Heart left ventricle (tissue), 16 donors: Measurements from ENCODE around the gene NAA40. TPM values are rescaled to one million over a fixed set of nuclear protein-coding genes. Genes with fewer than 3 reads are reported as not detected.
A peak's percentile ranks its signal among the peaks of the same experiment; 100 is the strongest.

ENCODE experiments used
- ATAC-seq, 4 donors: fragments of 200-7000 bp; cut with Tn5 transposase; one replicate each; pipeline ENCODE4 v1.9.1; 2020 to 2022; ENCODE audit warnings: moderate library complexity in 4 of 4, mild to moderate bottlenecking in 3 of 4, moderate number of reproducible peaks in 1 of 4
- DNase-seq, 5 donors: peaks; one replicate each; pipeline ENCODE4 v3.0.0-alpha.2; 2020
- H3K27ac ChIP-seq, 12 donors: fragments of 200-600 bp; sonication (generic) in 4 of 12; one replicate each; pipeline versions ENCODE4 v1.5.0 to v1.8.0; 2016 to 2022; ENCODE audit warnings: mild to moderate bottlenecking in 2 of 12
- H3K27me3 ChIP-seq, 9 donors: fragments of 200-600 bp; sonication (generic) in 2 of 9; one replicate each; pipeline versions ENCODE4 v1.5.1 to v1.8.0; 2016 to 2022; ENCODE audit warnings: mild to moderate bottlenecking in 3 of 9
- H3K36me3 ChIP-seq, 9 donors: fragments of 200-600 bp; sonication (generic) in 2 of 9; one replicate each; pipeline versions ENCODE4 v1.5.0 to v1.8.0; 2018 to 2022; ENCODE audit warnings: mild to moderate bottlenecking in 2 of 9
- H3K4me1 ChIP-seq, 12 donors: fragments of 200-600 bp; sonication (generic) in 4 of 12; one replicate each; pipeline versions ENCODE4 v1.5.0 to v1.8.0; 2016 to 2022; ENCODE audit warnings: mild to moderate bottlenecking in 3 of 12
- H3K4me3 ChIP-seq, 12 donors: fragments of 200-600 bp; sonication (generic) in 4 of 12; one replicate each; pipeline versions ENCODE4 v1.5.0 to v1.8.0; 2017 to 2022; ENCODE audit warnings: mild to moderate bottlenecking in 9 of 12, moderate library complexity in 4 of 12
- H3K9me3 ChIP-seq, 12 donors: fragments of 200-600 bp; sonication (generic) in 4 of 12; one replicate each; pipeline versions ENCODE4 v1.5.0 to v1.8.0; 2016 to 2022; ENCODE audit warnings: mild to moderate bottlenecking in 1 of 12
- CTCF ChIP-seq, 12 donors: fragments of 200-600 bp; sonication (generic) in 4 of 12; IDR thresholded peaks; one replicate each; pipeline versions ENCODE4 v1.5.0 to v1.8.0; 2018 to 2022; ENCODE audit warnings: antibody characterized with exemption in 12 of 12, mild to moderate bottlenecking in 5 of 12
- POLR2A ChIP-seq, 2 donors: fragments of 450-650 bp; IDR thresholded peaks; one replicate each; pipeline ENCODE4 v1.6.1; 2017; ENCODE audit warnings: antibody characterized with exemption in 2 of 2, mild to moderate bottlenecking in 2 of 2, moderate library complexity in 2 of 2
- WGBS, 4 donors: extraction: QIAGEN DNeasy Blood & Tissue Kit in 2 of 4; methylation state at CpG; one replicate each; pipeline versions ENCODE4 v1.1.5 to v1.1.7; 2013 to 2018; 5-methylcytosine and 5-hydroxymethylcytosine counted together
- intact Hi-C, 10 donors: fragments of 100-400 bp; cut with DNase I; formaldehyde crosslinking; loops; one replicate each; pipeline versions ENCODE4 v1.11.1 to v1.14.2; 2022
- polyA plus RNA-seq, 2 donors: library from polyadenylated mRNA; stranded (reverse); fragments of 200-250 nt; gene quantifications; one replicate each; pipeline ENCODE4 v1.2.3, GENCODE V29; 2013
- total RNA-seq, 9 donors: library from RNA; depleted of rRNA in 2 of 9; stranded (reverse); fragments of >200 nt in 2 of 9; fragmentation: NEBNext Ultra II Directional in 3 of 9; extraction: Animal tissue kit (Norgen Biotek cat#: 25700) in 3 of 9; gene quantifications; one replicate each; pipeline versions ENCODE4 v1.1.0 to v1.2.4, GENCODE V29; 2016 to 2023
- donor health status: ischemic (EF 13 %, LVEDD 7.1; RV severe dilation, severe dysfunction).
- donor health status: healthy with polysubstance abuse.
- donor health status: DM: no; HTN: yes; CAD: no.
- donor health status: DM: no; HTN: no; CAD: no.
- donor health status: ischemic (EF 25% LVEDD 6.9; RV normal size, moderate dysfunction).
- donor health status: ischemic (EF 25% LVEDD 5.7; RV mildly dilated, moderate dysfunction).
- donor health status: healthy.
- donor health status: DM: yes; HTN: yes; CAD: no.
- donor health status: ischemic (EF 35%, LVEDD 5.7; RV mildly dilated, moderate dysfunction).
- donor health status: nonischemic (EF 11% LVEDD 7.7; RV severe dilation, severe dysfunction).
- donor health status: DM: yes; HTN: yes; CAD: no.
- donor health status: PGD.
- donor health status: ischemic (EF 29% LVEDD 5.4; RV normal size, mild dysfunction).
- donor health status: nonischemic (EF 23%, LVEDD 6.1; RV moderate dilation, normal function).

NAA40 gene
- total and polyA plus RNA-seq, 11 donors, result 9.7 to 26.1 (median 19.6) TPM

DNA sequence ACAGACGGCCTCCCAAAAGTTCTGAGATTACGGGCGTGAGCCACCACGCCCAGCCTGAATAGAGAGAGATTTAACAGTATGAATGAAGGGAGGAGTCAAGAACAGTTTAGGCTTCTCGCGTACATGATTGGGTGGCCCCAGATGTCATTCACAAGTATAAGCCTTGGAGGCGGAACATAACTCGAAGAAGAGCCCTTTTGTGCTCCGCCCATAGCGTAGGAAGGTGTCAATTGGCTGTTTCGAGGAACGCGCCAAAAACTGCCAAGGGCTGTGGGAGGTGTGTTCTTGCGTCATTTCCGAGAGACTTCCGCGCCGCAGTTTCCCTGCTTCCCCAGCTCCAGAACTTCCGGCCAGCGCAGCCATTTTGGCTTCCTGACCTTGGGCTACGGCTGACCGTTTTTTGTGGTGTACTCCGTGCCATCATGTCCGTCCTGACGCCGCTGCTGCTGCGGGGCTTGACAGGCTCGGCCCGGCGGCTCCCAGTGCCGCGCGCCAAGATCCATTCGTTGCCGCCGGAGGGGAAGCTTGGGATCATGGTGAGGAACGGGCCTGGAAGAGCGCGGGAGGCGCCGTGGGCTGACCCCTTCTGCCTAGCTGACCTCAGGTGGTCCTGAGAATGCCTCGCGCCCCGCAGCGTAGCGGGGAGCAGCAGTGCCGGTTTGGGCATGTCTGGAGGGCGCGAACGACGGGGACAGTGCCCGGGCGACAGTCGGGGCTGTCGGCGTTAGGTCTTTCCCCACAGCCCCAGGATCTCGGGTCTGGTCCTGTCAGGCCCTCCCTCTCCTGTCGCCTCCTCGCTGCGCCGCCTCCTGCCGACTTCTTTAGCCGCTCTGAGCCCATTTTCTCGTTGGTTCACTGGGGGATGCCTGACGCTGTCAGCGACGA lies 35.7 kb downstream of the NAA40 start, which contains the start of gene COX8A:
Gene COX8A, plus strand, starts transcription at position 362 of the 885 bp plus-strand sequence. Its CDS starts 61 bp downstream, at position 423.
- H3K4me1 ChIP-seq, result peaks cover 3 to 41% (median 20%) of the 10 kb centered on the region in 12 donors
- intact Hi-C loops, result loop anchor here in 1 of 10 donors (10.0 kb wide), 1 partner anchor 330 kb away; the partner anchor contains the start of genes CATSPERZ and ESRRA

DNA sequence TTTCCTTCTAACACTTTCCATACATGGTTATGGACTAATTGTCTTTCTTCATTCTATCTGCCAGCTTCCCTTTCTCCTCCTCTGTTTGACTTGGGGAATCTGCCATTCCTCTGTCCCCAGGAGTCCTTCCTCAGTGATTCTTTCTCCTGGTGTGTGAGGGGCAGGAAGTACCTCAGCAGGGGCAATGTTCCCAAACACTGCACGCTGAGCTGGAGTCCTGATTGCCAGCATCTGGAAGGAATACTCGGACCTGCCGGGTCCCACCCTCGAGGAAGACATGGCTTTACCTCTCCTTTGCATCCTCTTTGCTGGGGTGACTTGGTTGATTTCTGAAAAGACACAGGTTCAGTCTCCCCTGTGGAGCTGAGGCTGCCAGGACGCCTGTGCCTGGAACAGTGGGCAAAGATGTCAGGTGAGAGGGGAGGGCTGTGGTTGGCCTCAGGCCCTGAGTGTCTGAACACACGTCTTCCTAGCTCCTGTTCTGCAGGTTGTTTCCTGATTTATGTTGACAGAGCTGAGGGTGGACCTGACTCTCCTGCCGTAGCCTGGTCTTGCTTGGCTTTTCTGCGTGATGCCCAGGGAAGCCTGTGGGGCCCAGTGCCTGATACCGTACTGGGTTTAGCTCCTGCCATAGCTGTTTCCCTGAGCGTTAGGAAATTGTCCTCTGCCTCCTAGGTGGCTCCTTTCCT lies 39.9 kb downstream of the NAA40 start:
- Histone ChIP-seq H3K27ac (peak overlapping the region in 2 of 12 donors; percentile 5 to 38), H3K36me3 (peaks cover 0 to 18% (median 4%) of the 10 kb centered on the region in 9 donors), H3K4me3 (no peak overlapping the region), H3K4me1 (peaks cover 3 to 55% (median 21%) of the 10 kb centered on the region in 12 donors), H3K27me3 (no peaks in the 10 kb centered on the region), H3K9me3 (no peaks in the 10 kb centered on the region)
- ATAC-seq, result no peak
- no peak for TF ChIP-seq POLR2A (IDR thresholded peaks at IDR 0.05)
- TF ChIP-seq CTCF (IDR thresholded peaks at IDR 0.05), result no peak
- WGBS, 4 donors, result 67 to 78% (median 72%) methylated on average over 8 to 10 of the region's 10 CpGs
- no peak for DNase-seq
- intact Hi-C loops, result loop anchor here in 1 of 10 donors (10.0 kb wide), 1 partner anchor 326 kb away; the partner anchor contains the start of genes CATSPERZ and ESRRA

More for the DNA sequence above, 35.7 kb downstream of the NAA40 start, which contains the start of gene COX8A:
- Histone ChIP-seq H3K27me3 (no peaks in the 10 kb centered on the region), H3K36me3 (peaks cover 0 to 17% (median 4%) of the 10 kb centered on the region in 9 donors), H3K4me3 (peak within 1 kb of the TSS; percentile 67 to 95 (median 79)), H3K9me3 (no peaks in the 10 kb centered on the region), H3K27ac (peak within 1 kb of the TSS; percentile 85 to 99 (median 98))
- ATAC-seq (peak; percentile 96 to 97 (median 96)), DNase-seq (peak; percentile 96 to 99 (median 98))
- TF ChIP-seq CTCF (IDR thresholded peaks at IDR 0.05) (peak in 5 of 12 donors; percentile 12 to 43 (median 36)), POLR2A (IDR thresholded peaks at IDR 0.05) (peak in 1 of 2 donors; percentile 69)
- WGBS, 4 donors, result 0 to 1% (median 0%) methylated on average over 44 to 67 of the region's 67 CpGs

DNA sequence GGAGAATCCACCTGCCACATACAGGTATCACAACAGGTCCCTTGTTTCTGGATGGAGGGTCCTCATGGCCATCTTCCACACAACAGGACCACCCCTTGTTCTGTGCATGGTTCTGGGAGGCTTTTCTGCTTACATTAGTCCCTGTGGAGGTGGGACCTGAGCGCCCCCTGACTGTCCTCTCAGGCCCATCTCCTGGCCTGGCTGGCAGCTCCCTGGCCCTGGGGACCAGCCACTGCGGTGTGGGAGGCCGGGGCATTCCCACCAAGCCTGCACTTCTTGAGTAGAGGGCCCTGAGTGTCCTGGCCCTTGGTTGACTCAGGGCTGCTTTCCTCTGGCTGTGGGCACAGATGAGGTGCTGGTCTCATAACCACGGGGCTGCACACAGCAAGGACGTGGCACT lies 40.6 kb downstream of the NAA40 start:
- DNase-seq, result no peak
- intact Hi-C loops, result loop anchor here in 1 of 10 donors (10.0 kb wide), 1 partner anchor 325 kb away; the partner anchor contains the start of genes CATSPERZ and ESRRA
- Histone ChIP-seq H3K36me3 (peaks cover 0 to 18% (median 4%) of the 10 kb centered on the region in 9 donors), H3K27me3 (no peaks in the 10 kb centered on the region), H3K27ac (peak overlapping the region in 3 of 12 donors; percentile 5 to 38 (median 22)), H3K4me3 (no peak overlapping the region), H3K9me3 (no peaks in the 10 kb centered on the region), H3K4me1 (peaks cover 3 to 55% (median 18%) of the 10 kb centered on the region in 12 donors)
- ATAC-seq, result no peak
- WGBS, 4 donors, result 83 to 88% (median 87%) methylated on average over 5 of the region's 5 CpGs
- no peak for TF ChIP-seq CTCF (IDR thresholded peaks at IDR 0.05)
